NCI-H345 (cell line): ENCODE measurements around the gene FMNL2.

ENCODE experiments used
- DNase-seq: peaks from one replicate; lab custom pipeline; 2025; lab: John Stamatoyannopoulos, UW

Gene FMNL2

DNA sequence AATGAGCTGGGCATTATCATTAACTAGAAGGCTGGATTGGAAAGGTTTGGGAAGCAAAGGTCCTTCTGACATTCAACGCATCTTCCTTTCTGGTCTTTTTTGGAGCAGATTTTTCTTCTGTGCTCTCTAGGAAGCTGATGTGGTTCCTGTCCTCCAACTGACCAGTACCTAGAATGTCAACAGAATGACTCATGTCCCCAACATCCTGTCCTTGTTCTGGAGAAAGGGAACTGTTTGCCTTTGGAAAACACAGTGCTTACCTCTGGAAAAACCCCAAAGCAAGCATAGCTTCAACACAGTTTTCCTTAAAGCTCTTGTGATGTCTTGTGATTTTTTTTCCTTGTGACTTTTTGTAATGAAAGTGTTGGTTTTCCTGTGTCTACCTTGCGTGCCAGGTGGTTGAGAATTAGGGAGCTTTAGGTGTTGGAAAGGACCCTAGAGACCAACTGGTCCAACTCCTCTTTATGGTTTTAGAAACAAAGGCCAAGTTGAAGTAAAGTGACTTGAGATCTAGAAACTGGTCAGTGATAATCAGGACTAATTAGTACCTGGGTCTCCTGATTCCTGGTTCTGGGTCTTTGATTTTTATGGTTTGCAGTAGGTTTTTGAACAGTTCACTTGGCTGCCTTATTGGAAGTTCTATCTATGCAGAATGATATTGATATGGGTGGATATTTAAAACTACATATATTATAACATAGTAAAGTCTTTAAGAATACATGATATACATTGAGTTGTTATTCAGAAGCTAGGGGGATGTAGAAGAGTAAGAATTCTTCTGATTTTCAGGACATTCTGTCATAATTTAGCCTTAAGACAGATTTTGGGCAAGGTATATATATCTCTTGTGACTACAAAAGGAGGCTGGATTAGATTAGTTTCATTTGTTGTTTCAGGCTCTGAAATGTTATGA is 70.5 kb downstream of the FMNL2 start:
- DNase-seq: no peak

DNA sequence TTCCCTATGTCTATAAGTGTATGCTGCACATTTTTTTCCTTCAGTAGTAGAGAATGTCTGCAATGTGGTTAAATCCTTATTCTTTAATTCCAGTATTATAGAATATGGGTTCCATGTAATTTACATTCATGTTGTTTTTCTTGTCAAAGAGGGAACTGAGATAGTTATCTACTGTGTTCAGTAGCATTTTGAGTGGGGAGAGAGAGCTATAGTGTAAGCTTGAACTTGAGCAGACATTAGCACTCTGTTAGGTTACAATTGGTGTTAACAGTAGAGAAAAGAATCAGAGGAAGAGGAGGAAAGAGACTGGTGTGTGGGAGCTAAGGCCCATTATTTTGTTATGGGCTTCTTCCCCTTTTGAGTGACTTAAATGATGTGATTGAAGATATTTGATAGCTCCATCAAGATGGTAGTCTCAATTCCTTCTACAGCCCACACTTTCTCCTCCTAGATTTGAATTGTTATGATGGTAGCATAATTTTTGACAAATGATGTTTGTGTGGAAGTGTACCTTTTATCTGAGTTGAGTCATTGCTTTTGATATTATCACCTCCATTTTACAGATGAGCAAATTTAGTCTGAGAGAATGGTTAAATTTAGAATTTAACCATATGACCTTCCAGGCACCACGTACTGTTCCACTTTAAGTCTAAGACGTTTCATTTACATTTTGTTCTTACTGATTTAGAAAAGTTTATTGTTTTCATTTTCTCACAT is 71.3 kb downstream of the FMNL2 start:
- DNase-seq: no peak

DNA sequence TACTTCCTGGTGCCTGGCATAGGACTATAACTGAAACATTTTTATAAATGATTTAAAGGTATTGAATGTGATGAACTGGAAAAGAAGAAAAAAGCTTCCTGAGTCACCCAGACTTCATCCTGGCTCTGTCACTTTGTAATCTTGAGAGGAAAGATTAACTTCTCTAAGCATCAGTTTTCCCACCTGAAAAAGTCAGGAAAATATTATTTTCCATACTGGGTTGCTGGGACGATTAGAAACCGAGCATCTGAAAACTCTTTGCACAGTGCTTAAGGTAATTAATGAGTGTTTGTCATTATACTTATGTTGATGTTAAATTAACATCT is 71.8 kb downstream of the FMNL2 start:
- no peak for DNase-seq

DNA sequence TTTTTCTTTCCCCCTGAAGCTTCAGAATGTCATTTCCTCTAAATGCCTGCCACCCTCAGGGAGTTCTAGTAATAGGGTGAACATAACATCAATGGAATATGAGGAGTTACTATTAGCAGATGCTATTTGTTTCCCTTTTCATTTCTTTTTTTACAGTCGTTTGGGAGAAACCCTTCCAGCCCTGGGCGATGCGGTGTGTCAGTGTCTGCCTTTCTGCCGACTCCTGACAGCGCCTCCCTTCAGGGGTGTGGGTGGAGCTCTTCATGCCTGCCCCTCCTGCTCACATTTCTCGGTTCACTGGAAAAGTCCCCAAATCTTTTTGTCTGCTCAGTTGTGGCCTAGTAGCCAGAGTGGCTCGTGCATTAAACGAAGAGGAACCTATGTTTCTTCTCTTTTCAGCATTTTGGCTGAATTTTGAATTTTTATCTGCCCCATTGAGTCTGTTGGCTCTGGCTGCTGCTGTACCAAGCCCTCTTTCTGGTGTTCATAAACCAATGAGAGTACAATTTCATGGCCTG is 72.3 kb downstream of the FMNL2 start:
- no peak for DNase-seq

DNA sequence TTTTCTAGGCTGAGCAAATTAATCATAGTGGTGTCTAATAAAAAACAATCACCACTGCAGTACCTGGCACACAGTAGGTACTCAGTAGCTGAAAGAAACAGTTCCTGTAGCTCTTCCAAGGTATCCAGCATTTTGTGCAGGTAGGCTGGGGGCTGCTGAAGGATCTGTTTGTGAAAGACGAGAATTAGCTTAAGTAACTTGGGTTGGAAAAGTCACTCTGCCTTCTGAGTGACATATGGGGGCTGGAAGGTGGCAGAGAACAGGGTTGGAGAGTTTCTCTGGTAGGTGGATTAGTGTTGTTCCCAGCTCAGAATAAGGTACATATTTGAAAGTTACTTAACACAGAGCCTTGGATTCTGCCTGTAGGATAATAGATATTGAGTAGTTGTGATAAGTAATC is 72.8 kb downstream of the FMNL2 start:
- no peak for DNase-seq

DNA sequence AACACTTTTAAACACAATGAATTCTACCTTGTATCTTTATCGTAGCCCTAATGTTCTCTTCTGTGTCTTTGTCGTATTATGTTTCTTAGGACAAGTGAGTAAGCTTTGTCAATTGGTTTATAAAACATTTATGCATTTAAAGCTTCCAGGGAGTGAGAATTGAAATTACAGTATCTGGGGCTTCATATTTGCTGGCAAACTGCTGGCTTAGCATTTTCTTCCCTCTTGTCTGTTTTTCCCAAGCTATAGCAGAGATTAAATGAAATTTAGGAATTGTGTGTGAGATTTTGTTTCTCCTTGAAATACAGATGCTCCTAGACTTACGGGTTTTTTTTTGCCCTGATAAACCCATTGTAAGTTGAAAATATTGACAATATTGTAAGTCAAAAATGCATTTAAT is 73.3 kb downstream of the FMNL2 start:
- DNase-seq: no peak

DNA sequence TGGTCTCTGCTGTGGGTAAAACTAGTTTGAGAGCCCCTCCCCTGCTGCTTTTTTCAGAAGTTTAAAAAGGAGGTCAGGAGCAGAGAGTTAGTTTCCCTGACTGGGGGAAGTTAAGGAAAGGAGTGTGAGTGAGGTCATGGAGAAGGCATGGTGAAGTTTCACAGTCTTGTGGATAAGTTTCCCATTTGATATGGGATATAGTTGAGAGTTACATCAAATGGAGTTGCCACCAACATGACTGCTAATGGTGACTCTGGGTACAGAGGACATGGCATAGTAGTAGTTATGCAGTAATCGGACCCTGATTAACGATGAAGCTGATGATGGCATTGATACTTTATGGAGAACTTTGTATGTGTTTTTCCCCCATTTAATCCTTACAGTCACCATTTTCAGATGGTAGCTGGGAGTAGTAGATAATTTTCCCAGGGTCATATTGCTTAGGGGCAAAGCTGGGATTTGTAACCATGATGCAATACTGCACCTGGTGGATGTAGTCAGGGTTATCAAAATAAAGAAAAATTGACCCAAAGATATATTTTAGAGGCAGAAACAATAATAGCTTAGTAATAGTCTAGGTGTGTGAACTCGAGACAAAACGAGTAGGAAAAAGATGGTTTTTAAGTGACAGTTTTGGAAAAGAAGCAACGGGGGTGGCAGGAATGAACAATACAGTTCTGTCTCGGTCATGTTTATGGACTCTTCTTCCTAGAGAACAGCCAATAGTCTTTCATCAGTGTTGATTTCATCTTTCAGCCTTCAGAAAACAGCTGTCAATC is 74.6 kb downstream of the FMNL2 start:
- no peak for DNase-seq

DNA sequence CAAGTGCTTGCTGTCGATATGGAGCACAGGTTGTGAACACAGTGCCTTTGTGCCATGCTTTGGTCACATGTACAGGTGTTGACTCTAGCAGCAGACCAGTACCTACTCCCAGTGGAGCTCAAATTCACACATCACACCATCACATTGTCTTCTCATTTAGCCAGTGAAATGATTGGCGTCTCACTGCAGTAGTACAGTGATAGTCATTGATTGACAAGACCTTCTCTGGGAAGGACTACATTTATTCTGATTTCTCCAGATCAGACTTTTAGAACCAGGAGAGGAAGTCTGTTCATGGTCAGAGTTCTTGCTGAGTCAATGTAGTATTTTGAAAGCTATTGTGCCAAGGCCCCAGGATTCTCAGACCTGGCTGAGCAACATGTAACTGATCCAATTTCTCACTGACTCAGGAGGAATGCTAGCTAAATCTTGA is 75.2 kb downstream of the FMNL2 start:
- peak; percentile 47 for DNase-seq

DNA sequence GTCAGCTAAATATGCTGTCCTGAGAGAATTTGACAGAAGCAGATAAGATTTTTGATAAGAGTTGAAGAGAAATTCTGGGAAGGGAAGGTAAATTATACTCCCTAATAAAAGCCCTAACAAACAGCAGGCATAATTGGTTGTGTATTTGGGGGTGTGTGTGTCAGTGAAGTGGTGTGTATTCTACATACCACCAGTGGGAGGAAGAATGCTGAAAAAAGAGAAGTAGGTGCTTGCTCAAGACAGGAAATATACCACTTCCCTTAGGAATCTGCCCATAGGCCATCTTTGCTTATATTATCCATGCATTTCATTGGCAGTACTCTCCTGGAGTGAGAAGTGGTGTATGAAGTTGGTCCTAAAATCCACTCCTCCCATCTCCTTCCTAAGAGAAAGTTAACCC is 76.2 kb downstream of the FMNL2 start:
- no peak for DNase-seq

DNA sequence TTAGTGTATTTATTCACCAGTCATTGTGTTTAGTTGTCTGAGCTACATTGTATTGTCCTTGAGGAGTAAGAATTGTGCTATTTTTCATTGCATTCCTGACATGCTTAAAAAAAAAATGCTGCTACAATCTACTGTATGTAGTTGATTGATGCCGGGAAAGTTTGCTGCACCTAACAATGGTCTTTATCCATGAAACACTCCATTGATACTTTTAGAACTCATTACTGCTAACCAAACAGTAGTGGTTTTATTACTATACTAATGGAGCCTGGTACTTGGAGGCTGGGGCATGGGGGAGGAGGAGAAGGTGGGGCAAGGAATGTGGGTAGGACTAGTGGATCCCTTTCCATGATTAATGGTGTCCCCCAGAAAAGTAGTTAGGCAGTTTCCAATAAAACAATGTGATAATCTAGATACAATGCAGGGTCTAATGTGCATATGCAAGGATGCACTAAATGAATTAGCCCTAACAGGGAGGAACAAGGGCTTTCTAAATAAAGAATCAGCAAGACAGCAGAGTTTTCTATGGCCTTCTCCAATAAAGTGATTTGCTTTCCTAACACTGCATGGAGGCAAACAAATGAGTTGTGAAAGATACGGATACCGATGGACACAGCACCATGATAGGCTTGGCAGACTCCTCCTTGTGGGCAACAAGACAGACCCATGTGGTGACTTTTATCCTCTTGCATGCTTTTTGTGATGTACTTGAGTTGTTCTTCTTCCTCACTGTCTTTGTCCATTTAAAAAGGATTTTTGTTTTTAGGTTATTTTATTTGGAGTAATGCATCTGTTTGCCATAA is 78.5 kb downstream of the FMNL2 start:
- no peak for DNase-seq

DNA sequence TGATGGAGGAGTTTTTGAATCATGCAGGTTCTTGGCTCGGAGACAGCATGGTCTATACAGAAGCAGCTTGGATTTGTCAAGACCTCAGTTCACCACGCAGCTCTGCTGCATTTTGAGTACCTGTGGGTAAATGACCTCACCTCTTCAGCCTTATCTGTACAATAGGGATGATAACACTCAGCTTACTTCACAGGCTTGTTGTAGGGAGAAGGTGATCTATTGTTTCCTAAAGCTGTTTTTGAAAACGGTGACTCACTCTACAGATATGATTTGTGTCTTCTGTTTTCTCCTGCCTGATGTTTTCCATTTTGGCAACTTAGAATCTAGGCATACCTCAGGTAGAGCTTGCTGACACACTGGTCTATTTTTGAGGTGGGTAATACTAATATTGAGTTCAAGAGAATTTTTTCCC is 80.3 kb downstream of the FMNL2 start:
- peak; percentile 78 for DNase-seq

DNA sequence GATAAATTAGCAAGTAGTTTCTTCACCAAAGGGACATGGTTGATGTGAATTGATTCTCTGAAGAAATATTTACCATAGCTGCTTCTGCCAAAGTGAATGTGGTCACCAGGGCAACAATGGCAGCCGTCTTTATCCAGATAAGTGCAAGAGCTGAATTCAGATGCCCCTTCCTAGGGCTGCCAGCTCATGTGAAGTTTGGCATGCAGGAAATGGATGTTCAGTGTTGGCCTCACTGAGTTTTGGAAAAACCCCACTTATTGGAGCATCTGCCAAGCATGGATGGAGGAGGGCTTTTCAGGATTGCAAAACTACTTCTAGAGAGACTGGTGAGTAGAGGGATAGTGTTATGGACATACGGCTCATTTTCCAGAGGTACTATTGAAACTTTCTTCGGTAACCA is 80.8 kb downstream of the FMNL2 start:
- no peak for DNase-seq

DNA sequence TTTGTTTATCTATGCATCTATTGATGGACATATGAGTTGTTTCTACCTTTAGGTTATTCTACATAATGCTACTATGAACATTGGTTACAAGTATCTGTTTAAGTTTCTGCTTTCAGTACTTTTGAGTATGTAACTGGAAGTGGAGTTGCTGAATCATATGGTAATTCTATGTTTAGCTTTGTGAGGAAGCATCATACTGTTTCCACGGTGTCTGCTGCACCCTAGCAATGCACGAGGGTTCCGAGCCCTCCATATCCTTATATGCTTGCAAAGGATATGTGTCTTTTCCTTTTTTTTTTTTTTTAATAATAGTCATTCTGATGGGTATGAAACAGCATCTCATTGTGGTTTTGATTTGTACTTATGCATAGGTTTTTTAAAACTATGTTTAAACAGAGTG is 83.7 kb downstream of the FMNL2 start:
- DNase-seq: no peak

DNA sequence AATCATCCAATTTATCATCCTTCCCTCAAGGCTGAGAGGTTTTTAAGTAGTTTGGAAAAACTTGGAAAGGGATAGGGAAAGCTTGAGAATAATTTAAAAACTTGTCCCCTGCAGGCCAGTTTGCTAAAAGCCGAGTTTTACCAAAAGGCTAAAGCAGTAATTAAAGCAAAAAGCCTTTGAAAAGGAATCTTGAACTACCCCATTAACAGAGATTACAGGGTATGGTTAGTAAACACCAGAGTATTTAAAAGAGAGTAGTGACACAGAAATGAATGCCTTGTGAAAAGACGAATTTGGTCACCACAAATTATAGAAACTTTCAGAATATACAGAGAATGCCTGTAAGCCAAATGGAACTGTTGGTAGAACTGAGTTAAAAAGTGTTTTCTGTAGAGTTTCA is 85.0 kb downstream of the FMNL2 start:
- DNase-seq: no peak

DNA sequence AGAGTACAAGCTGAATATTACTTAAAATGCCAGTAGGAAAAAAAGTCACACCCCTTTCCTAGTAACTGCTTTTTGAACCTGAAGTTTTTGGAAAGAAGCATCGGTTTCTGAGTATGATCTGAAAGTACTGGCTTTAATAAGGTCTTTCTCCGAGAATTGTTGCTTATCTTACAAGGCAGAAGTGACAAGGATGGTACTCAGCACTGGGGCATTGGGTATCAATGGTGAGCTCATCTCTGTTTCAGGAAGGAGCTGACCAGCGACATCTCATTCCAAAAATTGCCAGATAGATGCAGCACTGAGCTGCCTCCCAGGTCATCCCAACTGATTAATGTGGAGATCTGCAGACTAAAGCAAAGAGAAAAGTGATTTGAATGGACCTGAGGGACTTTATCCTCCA is 85.4 kb downstream of the FMNL2 start:
- no peak for DNase-seq

DNA sequence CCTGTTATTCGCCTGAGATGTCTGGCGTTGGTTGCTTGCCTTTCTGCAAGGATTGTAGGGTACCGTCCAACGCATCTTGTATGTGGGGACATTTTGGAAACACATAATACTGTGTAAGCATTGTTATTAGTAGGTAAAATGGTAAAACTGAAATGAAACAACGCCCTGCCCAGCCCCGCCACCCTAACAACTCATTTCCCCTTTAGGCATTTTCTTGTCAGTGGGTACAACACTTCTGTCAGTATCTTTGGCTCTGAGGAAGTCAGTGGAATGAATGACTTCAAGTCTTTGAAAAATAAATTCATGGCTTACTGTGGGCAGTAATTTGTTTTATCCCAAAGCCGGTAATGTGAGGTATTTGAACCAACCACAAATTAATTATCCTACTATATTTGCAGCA is 86.0 kb downstream of the FMNL2 start:
- DNase-seq: no peak

DNA sequence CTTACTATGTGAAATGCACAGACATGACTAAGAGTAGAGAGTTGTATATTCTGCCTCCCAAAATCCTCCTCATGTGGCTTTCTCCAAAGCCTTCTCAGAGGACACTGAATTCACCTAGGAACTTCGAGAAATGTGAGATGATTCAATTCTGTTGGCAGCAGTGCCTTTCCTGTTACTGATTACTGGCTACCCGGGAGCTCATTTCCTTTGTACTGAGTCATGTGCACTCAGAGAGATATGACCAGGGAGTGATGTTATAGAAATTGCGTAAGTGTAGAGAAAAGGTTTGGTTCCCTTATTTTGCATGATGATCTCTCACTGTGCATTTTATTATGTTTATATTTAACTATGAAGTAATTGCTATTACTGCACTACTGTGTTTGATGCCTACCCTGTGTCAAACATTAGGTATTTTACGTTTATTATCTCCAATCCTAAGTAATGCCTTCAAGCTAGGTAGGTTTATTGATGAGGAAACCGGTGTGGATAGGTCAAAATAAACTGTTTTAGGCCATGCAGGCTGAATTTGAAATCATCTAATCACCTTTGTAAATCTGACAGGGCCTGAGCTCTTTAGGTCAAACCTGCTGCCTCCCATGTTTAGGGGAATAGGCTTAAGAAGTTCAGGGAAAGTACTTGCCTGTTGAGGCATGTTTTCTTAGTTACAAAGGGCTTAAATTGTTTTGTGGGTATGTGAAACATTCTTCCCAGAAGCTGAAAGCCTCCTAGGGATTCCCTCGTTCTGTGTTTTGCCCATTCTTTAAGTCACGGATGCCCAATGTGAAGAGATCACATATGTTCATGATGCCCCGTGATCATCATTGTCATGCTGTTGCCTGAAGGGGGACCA is 86.8 kb downstream of the FMNL2 start:
- no peak for DNase-seq

DNA sequence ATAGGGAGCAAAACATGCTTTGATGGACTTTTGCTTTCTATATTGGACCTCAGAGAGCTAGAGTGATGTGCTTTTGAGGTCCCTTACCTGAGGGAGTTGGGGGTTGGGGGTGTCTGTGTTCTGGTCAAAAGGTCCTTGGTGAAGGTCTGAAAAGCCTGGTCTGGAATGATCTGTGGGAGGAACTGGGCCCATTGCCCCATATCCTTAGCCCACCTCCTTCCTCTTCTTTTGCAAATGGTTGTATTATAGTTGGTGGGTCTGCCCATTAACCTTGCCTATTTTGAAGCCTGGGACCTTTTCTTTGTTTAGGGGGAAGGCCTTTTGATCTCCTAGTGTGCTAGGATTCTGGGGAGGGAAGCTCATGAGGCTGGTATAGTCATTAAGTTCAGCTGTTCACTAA is 88.7 kb downstream of the FMNL2 start:
- no peak for DNase-seq

DNA sequence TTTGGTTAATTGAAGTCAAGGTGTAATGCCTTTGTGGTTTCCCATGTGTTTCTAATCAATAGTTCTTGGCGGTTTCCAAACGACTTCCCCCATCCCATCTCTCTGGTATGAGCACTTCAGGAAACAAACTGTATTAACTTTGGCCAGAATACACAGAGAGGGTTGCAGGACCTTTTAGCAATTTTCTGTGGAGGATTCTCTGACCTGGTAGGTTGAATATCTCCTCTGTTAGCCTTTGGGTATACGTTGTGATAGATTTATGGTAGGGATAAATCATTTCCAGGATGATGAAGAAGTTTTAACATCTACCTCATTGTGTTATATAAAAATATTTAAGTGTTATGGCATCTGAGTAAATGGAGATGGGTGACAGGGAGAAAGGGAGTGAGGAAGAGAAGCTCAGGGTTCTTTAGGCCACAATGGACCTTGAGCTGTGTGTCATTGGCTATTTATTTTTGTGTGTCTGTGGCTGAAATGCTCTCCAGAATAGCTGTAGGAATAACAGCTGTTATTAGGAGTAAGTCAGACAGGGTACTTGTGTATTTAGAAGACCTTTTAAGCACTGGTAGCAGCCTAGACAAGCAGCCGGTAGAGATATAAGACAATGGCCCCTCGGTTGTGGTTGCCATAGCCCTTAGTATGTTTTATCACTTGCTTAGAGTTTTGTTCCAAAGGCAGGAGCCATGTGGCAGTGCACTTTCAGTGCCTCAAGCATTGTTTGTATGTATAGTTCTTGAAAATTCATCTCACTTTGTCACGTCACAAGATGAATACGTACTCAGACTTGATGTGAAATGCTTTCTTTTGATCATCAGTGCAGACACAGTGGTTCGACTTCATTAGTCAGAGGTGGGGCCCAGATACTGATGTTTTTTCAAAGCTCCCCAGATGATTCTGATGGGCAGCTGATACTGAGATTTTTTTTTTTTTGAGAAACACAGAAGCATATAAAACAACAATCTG is 91.1 kb downstream of the FMNL2 start:
- no peak for DNase-seq

DNA sequence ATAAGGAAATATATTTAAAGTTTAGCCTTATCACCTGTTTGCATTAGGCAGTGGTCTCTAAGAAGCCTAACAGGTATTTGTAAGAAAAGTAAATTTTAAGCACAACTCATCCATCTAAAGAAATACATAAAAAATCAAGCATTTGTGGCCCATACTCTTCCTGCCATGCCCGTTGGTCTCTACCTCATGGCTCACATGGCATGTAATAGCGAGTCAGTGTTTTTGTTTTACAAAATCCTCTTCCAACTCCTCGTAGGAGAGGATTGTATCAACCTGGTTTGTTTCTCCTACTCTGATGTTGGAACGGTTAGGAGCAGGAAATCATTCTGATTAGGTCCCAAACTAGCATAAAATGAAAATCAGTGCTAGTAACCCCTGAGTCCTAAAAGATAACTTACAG is 91.8 kb downstream of the FMNL2 start:
- no peak for DNase-seq
